ENCODE results near the gene HEATR1. TPM values are rescaled to one million over a fixed set of nuclear protein-coding genes. Genes with fewer than 3 reads are reported as not detected.

Gene HEATR1
- total RNA-seq, 1 experiment from 2014 or later: 68.3 TPM

DNA sequence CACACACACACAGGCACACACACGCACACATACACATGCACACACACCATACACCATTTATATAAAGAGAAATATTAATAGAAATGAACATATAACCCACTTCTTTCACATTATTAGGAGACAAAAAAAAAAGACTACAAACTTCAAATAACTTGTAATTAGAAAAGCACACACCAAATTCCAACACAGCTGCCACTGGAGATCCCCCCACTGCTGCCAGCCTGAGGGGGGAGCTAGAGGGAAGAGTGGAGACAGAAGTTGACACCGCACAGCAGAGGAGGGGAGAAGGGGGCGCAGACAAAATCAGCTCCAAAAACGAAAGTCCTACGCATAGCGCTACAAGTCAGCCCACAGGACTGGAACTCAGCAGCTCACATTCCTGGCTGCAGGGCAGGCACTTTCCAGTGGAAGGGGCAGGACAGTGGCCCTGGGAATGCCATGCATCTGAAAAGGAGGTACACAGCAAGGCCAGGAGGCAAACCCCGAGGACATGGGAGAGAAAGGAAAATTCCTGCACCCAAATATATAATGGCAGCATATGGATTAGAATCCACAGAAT lies 44.0 kb downstream of the HEATR1 start:
- Histone ChIP-seq H3K9me3 (ENCODE audit: control insufficient read depth in 1 of 2, insufficient read depth in 1 of 2, low read depth in 1 of 2, low read length in 2 of 2) (no peaks in the 10 kb centered on the region), H3K79me2 (ENCODE audit: insufficient read depth, low read length) (no peaks in the 10 kb centered on the region), H4K20me1 (ENCODE audit: insufficient read depth) (no peaks in the 10 kb centered on the region), H3K4me3 (replicated peaks in 1 of 2; ENCODE audit: low read depth in 1 of 2, low read length in 2 of 2) (no peak overlapping the region), H3K27me3 (ENCODE audit: insufficient read depth, low read length) (no peaks in the 10 kb centered on the region), H3K4me1 (ENCODE audit: control insufficient read depth in 1 of 2, insufficient read depth in 2 of 2, low read length in 2 of 2) (no peaks in the 10 kb centered on the region), H2AFZ (ENCODE audit: low read depth, low read length, poor library complexity, severe bottlenecking) (no peak overlapping the region), H3K9ac (ENCODE audit: low read length) (no peak overlapping the region), H3K27ac (ENCODE audit: low read depth, low read length) (no peak overlapping the region), H3K4me2 (ENCODE audit: low read length) (no peak overlapping the region), H3K36me3 (ENCODE audit: control insufficient read depth in 1 of 2, insufficient read depth in 2 of 2, low read length in 2 of 2) (peaks cover 48 to 59% of the 10 kb centered on the region in 2 experiments; a peak in 3 of 4 replicates), H3K9me2 (ENCODE audit: insufficient read depth) (no peaks in the 10 kb centered on the region)
- DNase-seq (ENCODE audit: low read depth, low spot score): no peak
- BruUV-seq (replicated peaks): no TSS peak
- ChIA-PET CTCF (interaction anchor here (1.0 kb wide), 1 partner anchor 9 kb away, joined by 3 read pairs; no protein-coding TSS in a partner anchor), RAD21 (ENCODE audit: low non-redundant PET in 1 of 2, low total read pairs in 2 of 2, uncharacterized antibody in 2 of 2, unreplicated experiment in 2 of 2) (no interaction called here), POLR2A (no interaction called here)
- intact Hi-C loops (cut with micrococcal nuclease): no loop called here
- ATAC-seq: peak; percentile 40
- TF ChIP-seq CBX3 (IDR thresholded peaks at IDR 0.05; ENCODE audit: low read depth) (no peak), TCF7L2 (IDR thresholded peaks at IDR 0.05; ENCODE audit: borderline replicate concordance, extremely low read depth, insufficient read depth, insufficient read length) (no peak), EZH2phosphoT487 (IDR thresholded peaks at IDR 0.05; ENCODE audit: borderline replicate concordance) (no peak), RAD21 (IDR thresholded peaks at IDR 0.05; ENCODE audit: low read depth) (no peak)
- TF ChIP-seq, protein P1, sequence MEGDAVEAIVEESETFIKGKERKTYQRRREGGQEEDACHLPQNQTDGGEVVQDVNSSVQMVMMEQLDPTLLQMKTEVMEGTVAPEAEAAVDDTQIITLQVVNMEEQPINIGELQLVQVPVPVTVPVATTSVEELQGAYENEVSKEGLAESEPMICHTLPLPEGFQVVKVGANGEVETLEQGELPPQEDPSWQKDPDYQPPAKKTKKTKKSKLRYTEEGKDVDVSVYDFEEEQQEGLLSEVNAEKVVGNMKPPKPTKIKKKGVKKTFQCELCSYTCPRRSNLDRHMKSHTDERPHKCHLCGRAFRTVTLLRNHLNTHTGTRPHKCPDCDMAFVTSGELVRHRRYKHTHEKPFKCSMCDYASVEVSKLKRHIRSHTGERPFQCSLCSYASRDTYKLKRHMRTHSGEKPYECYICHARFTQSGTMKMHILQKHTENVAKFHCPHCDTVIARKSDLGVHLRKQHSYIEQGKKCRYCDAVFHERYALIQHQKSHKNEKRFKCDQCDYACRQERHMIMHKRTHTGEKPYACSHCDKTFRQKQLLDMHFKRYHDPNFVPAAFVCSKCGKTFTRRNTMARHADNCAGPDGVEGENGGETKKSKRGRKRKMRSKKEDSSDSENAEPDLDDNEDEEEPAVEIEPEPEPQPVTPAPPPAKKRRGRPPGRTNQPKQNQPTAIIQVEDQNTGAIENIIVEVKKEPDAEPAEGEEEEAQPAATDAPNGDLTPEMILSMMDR (IDR thresholded peaks at IDR 0.05 in 2 of 3, conservative IDR thresholded peaks at IDR 0.05 in 1 of 3; ENCODE audit: borderline replicate concordance in 1 of 3, insufficient read depth in 1 of 3, low read depth in 2 of 3, low read length in 2 of 3): peak in 2 of 3 experiments; percentile 28 to 34; a peak in 1 of 6 replicates

DNA sequence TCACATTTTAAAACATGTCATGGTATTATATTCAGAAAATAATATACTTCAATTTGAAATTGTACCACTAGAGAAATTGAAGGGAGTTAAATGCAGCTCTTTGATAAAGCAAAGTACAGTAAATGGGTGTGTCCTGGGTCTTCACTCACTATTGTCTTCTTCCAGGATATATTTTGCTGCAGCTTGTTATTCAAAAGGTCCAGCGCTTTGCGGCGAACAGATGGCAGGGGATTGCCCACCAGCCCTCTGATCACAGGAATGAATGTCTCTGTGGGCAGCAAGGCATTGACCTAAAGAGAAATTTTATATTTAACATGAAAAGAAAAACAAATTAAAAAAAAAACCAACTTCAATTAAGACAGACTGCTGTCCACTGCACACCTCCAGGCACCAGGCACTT lies 45.5 kb downstream of the HEATR1 start:
- DNase-seq (ENCODE audit: low read depth, low spot score) (no peak), ATAC-seq (no peak)
- no peak overlapping the region for H3K9ac ChIP-seq (ENCODE audit: low read length)
- TF ChIP-seq YY1 (IDR thresholded peaks at IDR 0.05; ENCODE audit: extremely low read depth, insufficient replicate concordance, low read depth, low read length) (no peak), POLR2A (IDR thresholded peaks at IDR 0.05; ENCODE audit: borderline replicate concordance, extremely low read depth, insufficient read depth, insufficient read length) (no peak), POLR2AphosphoS5 (IDR thresholded peaks at IDR 0.05; ENCODE audit: low read depth, low read length) (no peak), SRF (IDR thresholded peaks at IDR 0.05; ENCODE audit: low read depth) (no peak)
- H3K4me1 ChIP-seq (ENCODE audit: control insufficient read depth in 1 of 2, insufficient read depth in 2 of 2, low read length in 2 of 2): no peaks in the 10 kb centered on the region
- H3K9me3 ChIP-seq (ENCODE audit: control insufficient read depth in 1 of 2, insufficient read depth in 1 of 2, low read depth in 1 of 2, low read length in 2 of 2): no peaks in the 10 kb centered on the region
- no peak overlapping the region for H2AFZ ChIP-seq (ENCODE audit: low read depth, low read length, poor library complexity, severe bottlenecking)
- no peaks in the 10 kb centered on the region for H3K27me3 ChIP-seq (ENCODE audit: insufficient read depth, low read length)
- intact Hi-C loops (cut with micrococcal nuclease): no loop called here
- H3K4me3 ChIP-seq (replicated peaks in 1 of 2; ENCODE audit: low read depth in 1 of 2, low read length in 2 of 2): no peak overlapping the region
- ChIA-PET CTCF (no interaction called here), POLR2A (no interaction called here), RAD21 (ENCODE audit: low non-redundant PET in 1 of 2, low total read pairs in 2 of 2, uncharacterized antibody in 2 of 2, unreplicated experiment in 2 of 2) (no interaction called here)
- H3K36me3 ChIP-seq (ENCODE audit: control insufficient read depth in 1 of 2, insufficient read depth in 2 of 2, low read length in 2 of 2): peaks cover 40 to 58% of the 10 kb centered on the region in 2 experiments; a peak in 3 of 4 replicates
- H3K79me2 ChIP-seq (ENCODE audit: insufficient read depth, low read length): no peaks in the 10 kb centered on the region
- H3K4me2 ChIP-seq (ENCODE audit: low read length): no peak overlapping the region
- no peak overlapping the region for H3K27ac ChIP-seq (ENCODE audit: low read depth, low read length)
- H3K9me2 ChIP-seq (ENCODE audit: insufficient read depth): no peaks in the 10 kb centered on the region
- no TSS peak for BruUV-seq (replicated peaks)
- H4K20me1 ChIP-seq (ENCODE audit: insufficient read depth): no peaks in the 10 kb centered on the region

Data from HCT116 (cell line).